Activated CD4-positive, alpha-beta T cell treated with anti-CD3 and anti-CD28 coated beads, Interleukin-2, Interleukin-4, amounts not matched to agents 100 ng/mL and 50 ng/mL, durations not matched to agents 16 hours and 8 hours (primary cell): ENCODE data around the gene CANX.

Source experiments
- DNase-seq: peaks from one replicate; pipeline ENCODE4 v3.0.0-alpha.2; 2020; ENCODE audit warnings: low spot score

Gene CANX

GRCh38 chr5:179749857-179750508 is 51.2 kb downstream of the CANX start:
- DNase-seq = no peak

DNA sequence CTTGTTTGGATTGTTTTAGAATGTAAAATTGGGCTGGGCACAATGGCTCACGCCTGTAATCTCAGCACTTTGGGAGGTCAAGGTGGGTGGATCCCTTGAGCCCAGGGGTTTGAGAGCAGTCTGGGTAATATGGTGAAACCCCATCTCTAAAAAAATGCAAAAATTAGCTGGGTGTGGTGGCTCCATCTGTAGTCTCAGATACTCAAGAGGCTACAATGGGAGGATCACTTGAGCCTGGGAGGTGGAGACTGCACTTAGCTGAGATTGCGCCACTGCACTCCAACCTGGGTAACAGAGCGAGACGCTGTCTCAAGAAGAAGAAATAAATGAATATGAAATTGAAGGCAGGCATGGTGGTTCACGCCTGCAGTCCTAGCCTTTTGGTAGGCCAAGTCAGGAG is 55.2 kb downstream of the CANX start:
- DNase-seq = no peak

DNA sequence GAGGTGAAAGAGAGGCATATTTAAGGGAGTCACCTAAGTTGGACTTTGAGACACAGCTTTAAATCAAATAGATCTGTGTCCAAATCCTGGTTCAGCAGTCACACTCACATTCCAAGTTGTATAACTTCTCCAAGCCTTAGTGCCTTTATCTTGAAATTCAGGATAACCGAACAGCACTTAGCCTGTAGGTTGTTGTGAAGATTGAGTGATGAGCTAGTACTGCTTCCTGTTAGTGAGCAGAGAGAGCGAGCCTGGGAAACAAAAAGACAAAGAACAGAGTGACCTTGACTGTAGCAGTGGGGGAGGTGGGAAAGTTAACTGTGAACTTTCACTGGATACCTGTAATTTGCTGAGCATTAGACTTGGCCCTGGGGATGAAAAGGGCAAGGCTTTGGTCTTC is 56.3 kb downstream of the CANX start:
- no peak for DNase-seq

DNA sequence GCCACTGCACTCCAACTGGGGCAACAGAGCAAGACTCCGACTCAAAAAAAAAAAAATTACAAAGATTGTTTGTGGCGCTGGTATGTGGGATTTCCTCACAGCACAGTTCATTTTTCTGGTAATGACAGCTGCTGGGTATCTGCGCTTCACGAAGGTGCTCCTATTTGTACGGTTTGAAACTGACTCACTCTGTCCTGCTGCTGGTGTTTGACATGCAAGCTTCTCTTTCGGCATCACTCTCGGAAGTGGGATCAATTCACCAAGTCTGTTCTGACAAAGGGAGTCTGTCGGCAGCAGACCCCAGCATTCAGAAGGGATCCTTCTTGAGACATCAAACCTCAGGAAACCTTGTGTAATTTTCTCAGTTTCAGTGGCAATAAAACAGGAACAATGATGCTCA is 60.2 kb downstream of the CANX start:
- DNase-seq = no peak

GRCh38 chr5:179759581-179760551 is 61.1 kb downstream of the CANX start:
- DNase-seq = peak; percentile 39

DNA sequence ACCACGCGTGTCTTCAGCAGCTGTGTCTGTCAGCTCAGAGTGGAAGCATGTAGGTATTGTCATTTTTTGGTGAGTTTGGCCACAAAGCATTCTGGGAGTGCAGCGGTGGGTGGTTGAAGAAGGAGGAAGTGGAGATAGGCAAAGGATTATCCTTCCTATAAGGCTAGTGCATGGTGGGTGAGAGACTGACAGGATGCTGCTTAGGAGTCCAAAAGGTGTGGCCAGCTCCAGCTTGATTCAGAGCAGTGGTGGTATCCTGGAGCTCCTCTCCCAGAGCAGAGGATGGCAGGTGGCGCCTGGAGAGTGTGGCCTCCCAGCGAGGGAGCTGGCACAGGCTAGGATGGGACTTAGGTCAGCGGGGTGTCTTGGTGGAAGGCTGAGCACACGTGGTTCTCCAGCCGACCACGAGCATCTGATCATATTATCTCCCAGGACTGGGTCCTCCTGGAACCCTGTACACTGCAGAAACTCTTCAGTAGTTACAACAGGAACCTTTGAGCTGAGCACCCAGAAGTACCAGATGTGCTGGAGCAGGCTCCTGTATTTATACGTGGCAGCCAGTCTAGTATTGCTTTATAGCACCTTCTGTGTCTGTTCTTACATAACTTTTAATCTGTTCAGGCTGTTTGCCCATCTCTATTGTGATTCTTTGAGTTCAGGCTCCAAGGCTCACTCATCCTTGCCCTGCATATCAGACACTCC is 63.5 kb downstream of the CANX start:
- DNase-seq = peak; percentile 11

- DNase-seq = no peak
Measured at GRCh38 chr5:179762781-179763176, 64.0 kb downstream of the CANX start.

GRCh38 chr5:179763215-179763945 is 64.6 kb downstream of the CANX start:
- peak; percentile 52 for DNase-seq

- DNase-seq = no peak
Measured at GRCh38 chr5:179764056-179764455, 65.3 kb downstream of the CANX start.

- DNase-seq = no peak
Measured at GRCh38 chr5:179765400-179765799, 66.6 kb downstream of the CANX start.

DNA sequence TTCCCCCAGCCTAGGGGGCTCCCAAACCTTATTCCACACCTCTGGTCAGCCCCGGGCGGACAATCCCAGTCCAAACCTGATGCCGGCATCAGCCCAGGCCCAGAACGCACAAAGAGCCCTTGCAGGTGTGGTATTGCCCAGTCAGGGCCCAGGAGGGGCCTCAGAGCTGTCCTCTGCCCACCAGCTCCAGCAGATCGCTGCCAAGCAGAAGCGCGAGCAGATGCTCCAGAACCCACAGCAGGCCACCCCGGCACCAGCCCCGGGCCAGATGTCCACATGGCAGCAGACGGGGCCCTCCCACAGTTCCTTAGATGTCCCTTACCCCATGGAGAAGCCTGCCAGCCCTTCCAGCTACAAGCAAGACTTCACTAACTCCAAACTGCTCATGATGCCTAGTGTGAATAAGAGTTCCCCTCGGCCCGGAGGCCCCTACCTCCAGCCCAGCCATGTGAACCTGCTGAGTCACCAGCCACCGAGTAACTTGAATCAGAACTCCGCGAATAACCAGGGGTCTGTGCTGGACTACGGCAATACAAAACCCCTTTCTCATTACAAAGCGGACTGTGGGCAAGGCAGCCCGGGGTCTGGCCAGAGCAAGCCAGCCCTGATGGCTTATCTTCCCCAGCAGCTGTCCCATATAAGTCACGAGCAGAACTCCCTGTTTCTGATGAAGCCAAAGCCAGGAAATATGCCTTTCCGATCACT is 67.4 kb downstream of the CANX start:
- DNase-seq = no peak

DNA sequence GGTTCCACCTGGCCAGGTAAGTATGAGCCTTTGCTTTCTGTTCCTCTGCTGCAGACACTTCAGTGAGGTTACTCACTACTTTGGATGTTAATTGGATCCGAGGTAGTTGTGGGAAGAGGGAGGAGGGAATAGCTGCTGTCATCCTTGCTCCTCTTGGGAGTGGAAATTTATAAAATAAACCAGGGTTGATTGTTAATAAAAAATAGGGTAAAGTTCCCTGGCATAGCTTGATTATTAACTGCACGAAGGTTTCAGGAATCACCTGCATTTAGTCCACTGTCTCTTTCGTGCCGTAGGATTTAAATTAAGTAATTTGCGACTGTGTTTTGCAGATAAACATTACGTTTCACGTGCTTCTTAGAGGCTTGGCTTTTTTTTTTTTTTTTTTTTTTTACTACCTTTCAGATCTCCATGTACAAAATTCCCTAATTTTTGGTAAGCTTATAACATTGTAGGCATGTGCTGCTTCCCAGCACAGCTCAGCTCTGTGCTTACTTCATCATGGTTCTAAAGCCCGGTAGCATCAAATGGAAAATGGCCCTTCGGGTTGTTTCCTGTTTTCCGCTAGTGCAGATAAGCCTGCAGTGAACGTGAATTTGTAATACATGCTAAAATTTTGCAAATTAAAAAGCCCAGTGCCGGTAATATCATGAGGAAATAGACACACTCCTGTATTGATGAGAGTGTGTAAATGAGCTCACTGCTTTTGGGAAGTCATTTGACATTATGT is 68.1 kb downstream of the CANX start:
- no peak for DNase-seq

DNA sequence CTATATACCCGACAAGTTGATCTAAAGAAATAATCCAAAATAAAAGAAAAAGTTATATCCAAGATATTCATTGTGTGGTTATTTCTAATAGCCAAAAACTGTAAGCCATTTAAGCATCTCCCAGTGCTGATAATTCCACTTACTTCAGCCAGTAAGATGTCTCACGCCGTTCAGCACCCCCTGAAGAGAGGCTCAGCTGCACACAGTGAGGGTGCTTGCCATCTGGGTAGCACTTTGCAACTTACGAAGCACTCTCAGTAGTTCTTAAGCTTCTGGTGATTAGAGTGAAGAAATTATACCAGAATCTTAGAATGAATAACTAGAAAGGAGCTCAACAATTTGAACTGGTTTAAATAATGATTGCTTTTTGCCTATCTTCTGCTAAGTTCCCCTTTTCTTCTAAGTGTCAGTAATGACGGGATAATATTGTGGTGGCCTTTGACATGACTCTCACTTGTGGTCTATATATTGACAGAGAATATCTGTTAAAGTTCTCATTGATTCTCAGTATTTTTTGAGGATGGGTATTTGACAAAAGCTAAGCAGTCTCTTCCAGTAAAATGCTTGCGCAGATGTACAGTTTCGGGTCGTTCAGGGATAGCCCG is 68.8 kb downstream of the CANX start:
- DNase-seq = no peak

GRCh38 chr5:179768326-179769085 is 69.7 kb downstream of the CANX start:
- DNase-seq = no peak

GRCh38 chr5:179769271-179769670 is 70.5 kb downstream of the CANX start:
- no peak for DNase-seq

GRCh38 chr5:179769796-179770195 is 71.0 kb downstream of the CANX start:
- DNase-seq = no peak

- no peak for DNase-seq
Measured at GRCh38 chr5:179771311-179771895, 72.6 kb downstream of the CANX start.

DNA sequence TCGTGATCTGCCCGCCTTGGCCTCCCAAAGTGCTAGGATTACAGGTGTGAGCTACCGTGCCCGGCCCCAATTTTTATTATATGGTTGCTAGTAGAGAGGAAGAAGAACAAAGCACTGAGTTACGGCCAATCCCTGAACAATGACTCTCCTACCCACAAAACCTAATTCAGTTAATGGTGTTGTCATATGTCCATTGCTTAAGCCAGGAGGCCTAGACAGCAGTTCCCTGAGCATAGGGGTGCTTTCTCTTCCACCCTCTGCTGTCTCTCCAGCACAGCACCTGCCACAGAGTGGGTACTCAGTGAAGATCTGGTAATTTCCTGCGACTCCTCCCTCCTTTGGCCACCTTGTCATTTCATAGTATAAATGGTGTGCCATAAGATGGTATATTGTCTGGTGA is 73.6 kb downstream of the CANX start:
- no peak for DNase-seq

DNA sequence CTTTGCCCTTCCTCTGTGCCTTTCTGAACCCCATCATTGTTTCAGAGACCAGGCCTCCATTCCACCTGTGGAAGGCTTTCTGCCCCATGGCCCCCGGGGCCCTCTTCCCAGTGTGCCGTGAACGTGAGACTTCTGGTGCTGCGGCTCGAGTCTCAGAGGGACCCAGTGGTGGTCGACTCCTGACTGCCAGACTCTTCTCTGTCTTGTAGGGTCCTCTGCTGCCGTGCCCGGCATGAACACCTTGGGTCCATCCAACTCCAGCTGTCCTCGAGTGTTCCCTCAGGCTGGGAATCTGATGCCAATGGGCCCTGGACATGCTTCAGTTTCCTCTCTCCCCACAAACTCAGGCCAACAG is 74.9 kb downstream of the CANX start:
- no peak for DNase-seq
